Measurements from ENCODE around the gene TXNRD1.
"Not testable (repeated sequence)": the region's sequence is repeated elsewhere in the genome, so short reads cannot be mapped to it uniquely, and the experiment has no call there.

Gene TXNRD1

DNA sequence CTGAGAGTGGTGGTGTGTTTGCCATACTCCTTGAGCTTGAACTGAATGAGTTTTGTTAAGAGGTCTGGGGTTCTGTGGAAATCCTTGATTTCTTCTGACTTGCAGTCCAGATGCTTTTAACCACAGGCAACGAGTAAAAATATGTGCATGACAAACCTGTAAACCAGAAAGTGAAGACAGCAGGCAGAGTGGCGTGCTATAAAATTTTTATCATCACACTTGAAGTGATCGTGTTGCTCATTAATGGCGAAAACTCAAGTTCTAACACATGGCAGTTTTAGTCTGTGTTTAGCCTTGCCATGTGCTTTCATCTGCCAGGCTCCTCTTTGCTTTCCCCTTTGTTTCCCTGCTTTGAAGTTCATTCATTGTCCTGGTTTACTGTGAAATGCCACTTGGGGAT lies 28.0 kb downstream of the TXNRD1 start:
- no peak for DNase-seq

DNA sequence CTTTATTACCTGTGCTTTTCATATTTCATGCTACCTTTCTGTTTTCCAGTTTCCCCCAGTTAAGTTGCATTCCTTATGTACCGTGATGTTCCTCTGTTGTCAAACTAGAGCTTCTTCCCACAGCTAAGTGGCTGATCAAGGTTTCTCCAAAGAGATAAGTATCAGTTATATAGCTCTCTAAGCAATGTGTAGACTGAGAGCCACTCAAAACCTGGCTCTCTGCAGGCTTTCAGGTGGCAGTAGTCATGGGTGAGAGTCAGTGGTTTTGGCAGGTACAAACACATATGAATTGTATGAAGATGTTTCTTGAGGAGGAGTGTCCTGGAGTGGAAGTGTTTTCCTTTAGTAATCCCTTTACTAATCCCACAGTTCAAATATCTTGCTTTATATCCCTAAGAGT lies 28.4 kb downstream of the TXNRD1 start:
- no peak for DNase-seq

- no peak for DNase-seq
Observed at GRCh38 chr12:104247698-104248097, 32.1 kb downstream of the TXNRD1 start.

DNA sequence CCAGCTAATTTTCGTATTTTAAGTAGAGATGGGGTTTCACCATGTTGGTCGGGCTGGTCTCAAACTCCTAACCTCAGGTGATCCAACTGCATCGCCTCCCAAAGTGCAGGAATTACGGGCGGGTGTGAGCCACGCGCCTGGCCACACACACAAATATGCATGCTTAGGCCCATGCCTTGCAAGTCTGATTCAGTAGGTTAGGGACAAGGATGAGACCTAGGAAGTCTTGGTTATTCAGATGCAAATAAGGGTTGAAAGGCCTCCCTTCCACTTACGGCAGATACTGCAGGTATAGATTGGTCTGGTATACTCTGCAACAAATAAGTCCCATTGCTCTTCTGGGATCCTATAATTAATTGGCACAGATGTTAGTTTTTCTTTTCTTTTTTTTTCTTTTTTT lies 32.9 kb downstream of the TXNRD1 start:
- DNase-seq, result no peak

DNA sequence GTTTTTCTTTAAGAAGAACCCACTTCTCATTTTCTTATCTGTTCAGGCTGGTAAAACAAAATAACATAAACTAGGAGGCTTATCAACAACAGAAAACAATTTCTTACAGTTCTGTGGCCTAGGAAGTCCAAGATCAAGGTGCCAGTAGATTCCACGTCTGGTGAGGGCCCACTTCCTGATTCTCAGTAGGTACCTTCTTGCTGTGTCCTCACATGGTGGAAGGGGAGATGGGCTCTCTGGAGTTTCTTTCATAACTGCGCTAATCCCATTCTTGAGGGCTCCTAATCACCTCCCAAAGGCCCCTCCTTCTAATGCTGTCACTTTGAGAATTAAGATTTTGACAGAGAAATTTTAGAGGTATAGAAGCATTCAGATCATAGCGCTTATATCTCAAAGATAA lies 33.4 kb downstream of the TXNRD1 start:
- DNase-seq, result no peak

GRCh38 chr12:104249898-104250297 lies 34.3 kb downstream of the TXNRD1 start:
- DNase-seq, result no peak

DNA sequence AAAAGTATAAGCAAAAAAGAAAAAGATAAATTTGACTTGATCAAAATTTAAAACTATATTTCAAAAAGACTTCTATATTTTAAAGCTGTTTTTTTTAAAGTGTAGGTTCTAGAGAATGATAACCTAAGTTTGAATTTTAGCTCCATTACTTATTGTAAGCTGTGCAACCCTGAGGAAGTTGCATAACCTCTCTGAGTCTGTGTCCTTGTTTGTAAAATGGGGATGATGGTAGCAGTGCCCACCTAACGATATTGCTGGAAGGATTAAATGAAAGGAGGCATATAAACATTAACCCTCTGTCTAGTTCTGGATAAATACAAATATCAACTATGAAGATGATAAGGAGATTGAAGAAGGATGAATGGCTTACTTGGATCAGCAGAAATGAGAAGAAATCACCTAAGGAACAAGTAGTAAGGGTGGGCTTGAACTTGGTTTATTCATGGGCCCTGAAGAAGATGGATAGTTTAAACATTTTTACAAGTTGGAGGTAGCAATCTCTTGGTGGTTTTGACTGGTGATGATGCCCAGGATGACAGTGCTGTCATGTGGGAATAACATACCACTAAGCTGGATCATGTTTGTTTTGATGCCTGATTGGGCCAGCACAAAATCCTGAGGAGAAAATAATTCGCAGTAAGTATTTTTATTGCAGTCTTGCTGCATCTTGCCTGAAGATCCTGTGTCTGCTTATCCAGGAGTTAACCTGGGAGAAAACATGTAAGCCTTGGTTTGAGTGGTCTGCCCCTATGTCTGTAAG lies 35.0 kb downstream of the TXNRD1 start:
- DNase-seq, result no peak

- no peak for DNase-seq
Observed at GRCh38 chr12:104257913-104258472, 42.4 kb downstream of the TXNRD1 start.

GRCh38 chr12:104258476-104259067 lies 43.0 kb downstream of the TXNRD1 start:
- DNase-seq, result no peak

DNA sequence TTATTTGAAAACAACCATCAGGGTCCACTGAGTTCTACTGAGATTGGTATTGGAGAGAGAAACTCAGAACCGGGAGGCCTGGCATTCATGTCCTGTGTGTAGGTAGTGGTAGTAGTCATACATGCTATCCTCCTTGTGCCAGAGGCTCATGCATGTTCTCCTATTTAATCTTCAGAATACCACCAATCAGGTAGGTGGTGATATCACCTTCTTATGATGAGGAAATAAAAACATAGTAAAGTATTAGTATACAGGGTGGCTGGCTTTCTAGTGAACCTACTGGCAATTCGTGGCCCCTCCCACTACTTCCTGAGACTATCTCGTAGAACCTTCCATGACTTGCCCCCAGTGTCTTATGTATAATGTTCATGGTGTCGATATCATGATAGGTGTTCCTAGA lies 47.4 kb downstream of the TXNRD1 start:
- DNase-seq, result no peak

DNA sequence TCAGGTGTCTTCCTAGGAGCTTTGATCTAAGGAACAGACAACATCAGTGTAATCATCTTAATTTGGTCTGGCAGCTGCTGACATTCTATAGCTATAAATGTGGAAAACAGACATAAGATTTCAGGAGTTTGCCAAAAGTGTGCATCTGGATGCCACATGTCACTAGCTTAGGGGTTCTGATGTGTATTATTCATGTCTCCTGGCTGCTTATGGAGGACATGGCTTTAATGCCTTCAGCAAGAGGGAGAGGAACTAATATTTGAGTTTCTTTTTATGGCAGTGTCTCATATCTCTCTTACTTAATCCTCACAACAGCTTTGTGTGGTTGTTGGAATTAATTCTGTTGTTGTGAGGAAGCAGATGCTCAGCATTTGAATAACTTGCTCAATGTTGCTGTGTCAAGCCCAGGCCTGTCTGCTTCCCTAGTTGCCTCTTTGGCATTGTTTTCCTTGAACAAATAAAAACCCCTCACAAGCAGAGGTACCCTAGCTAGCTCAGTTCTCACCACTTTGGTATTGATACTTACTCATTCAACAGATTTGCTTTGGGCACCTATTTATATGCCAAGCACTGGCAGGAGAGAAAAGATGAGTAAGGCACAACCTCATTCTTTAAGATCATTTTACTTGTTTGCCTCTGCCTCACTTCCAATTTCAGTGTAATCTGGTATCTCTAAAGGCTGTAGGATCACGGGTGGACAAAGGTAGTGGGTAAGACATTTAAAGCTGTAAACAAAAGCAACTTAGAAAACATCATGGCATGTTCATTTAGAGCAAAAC lies 48.2 kb downstream of the TXNRD1 start:
- DNase-seq, result no peak

GRCh38 chr12:104265436-104265835 lies 49.9 kb downstream of the TXNRD1 start:
- DNase-seq, result not testable (repeated sequence)

GRCh38 chr12:104272938-104273337 lies 57.4 kb downstream of the TXNRD1 start:
- DNase-seq, result no peak

DNA sequence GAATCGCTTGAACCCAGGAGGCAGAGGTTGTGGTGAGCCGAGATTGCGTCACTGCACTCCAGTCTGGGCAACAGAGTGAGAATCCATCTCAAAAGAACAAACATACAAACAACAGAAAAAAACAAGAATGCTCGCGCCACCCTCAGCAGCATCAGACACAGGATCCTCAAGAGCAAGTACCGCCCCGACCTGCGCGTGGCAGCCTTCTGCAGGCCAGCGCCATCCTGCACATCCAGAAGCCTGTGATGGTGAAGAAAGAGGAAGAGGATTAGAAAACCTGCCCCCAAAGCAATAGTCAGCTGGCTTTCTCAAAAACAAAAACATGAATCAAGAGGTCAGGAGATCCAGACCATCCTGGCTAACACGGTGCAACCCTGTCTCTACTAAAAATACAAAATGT lies 57.9 kb downstream of the TXNRD1 start:
- no peak for DNase-seq

- no peak for DNase-seq
Observed at GRCh38 chr12:104274811-104275210, 59.2 kb downstream of the TXNRD1 start.

- no peak for DNase-seq
Observed at GRCh38 chr12:104275689-104276088, 60.1 kb downstream of the TXNRD1 start.

GRCh38 chr12:104276273-104277131 lies 60.9 kb downstream of the TXNRD1 start:
- DNase-seq, result peak; percentile 56

GRCh38 chr12:104279164-104279563 lies 63.6 kb downstream of the TXNRD1 start:
- DNase-seq, result no peak

DNA sequence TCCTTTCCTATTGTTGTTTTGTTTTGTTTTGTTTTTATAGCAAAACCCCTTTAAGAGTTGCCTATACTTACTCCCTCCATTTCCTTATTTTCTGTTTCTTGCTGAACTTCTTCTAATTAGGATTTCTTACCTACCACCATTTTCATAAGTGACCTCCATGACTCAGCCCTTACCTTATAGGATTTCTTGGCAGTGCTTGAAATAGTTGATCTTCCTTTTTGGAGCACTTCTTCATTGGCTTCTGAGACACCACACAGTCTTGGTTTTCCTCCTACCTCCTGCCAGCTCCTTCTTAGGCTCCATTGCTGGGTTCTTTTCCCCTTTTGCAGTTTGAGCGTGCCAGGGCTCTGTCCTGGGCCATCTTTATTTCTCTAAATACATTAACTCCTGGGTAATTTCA lies 64.5 kb downstream of the TXNRD1 start:
- no peak for DNase-seq

GRCh38 chr12:104280717-104281458 lies 65.3 kb downstream of the TXNRD1 start:
- no peak for DNase-seq

DNA sequence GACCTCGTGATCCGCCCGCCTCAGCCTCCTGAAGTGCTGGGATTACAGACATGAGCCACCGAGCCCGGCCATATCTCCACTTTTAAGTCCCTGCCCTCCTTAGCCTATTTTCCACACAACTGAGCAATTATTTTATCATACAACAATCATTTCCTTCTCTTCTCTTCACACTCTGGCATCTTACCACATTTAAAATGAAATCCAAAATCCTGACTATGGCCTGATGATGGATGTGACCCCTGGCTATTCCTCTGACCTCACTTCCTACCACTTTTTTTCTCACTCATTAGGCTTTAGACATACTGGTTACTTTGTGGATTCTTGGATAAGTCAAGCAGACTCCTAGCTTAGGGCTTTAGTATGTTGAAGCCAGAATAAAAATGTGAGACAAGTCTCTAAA lies 66.1 kb downstream of the TXNRD1 start:
- no peak for DNase-seq

DNA sequence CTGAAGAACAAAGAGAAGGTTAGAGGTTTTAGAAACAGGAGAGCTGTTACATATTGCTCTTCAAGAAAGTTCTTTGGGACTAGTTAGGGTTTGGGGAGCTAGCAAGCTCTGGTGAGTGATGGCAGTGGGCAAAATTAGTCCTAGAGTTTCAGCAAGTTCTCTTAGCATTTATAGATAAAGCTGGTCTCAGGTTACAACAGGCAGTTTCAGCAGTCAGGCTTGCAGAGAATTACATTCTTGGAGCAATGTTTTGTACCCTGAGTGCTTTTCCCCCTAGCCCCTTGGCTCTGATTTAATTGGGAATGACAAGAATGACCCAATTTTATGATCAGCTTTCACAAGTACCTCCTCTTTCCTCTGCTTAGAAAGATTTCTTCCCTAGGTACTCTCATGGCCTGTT lies 66.5 kb downstream of the TXNRD1 start:
- DNase-seq, result no peak
